H1 (cell line): ENCODE results near the gene NPIPA2. TPM values are rescaled to one million over a fixed set of nuclear protein-coding genes. Genes with fewer than 3 reads are reported as not detected.
"Not testable (repeated sequence)": the region's sequence is repeated elsewhere in the genome, so short reads cannot be mapped to it uniquely, and the experiment has no call there.

Experiments
- CTCF ChIA-PET: fragments of 300-600 bp; sonication (Branson Sonifier 250); formaldehyde crosslinking; loops from one replicate; lab custom pipeline; 2021; ENCODE audit not compliant: partially characterized antibody; lab: Charles Lee
- POLR2A ChIA-PET: fragments of 300-600 bp; sonication (Branson Sonifier 250); formaldehyde crosslinking; loops from one replicate; lab custom pipeline; 2021; ENCODE audit warnings: inconsistent platforms; ENCODE audit not compliant: partially characterized antibody; lab: Charles Lee
- DNase-seq, 2 experiments: peaks; one replicate each; pipeline versions ENCODE4 v3.0.0 to v3.0.0-alpha.2; 2010 to 2022; ENCODE audit warnings: low spot score in 2 of 2, low read depth in 1 of 2, mixed read lengths in 1 of 2
- FAIRE-seq: peaks from 2 replicates; lab custom pipeline; 2011; peaks lifted over from hg19 to GRCh38; lab: Jason Lieb, UNC
- H2AFZ ChIP-seq: 2 replicates; pipeline ENCODE4 v1.8.1; 2012; ENCODE audit warnings: low read length, inconsistent platforms
- H2AK5ac ChIP-seq: 2 replicates; pipeline ENCODE4 v1.6.1; 2013; ENCODE audit warnings: low read depth, low read length
- H2BK120ac ChIP-seq: replicated peaks from 2 replicates; pipeline ENCODE3; 2013; ENCODE audit warnings: low read depth, low read length, inconsistent platforms
- H2BK12ac ChIP-seq: 2 replicates; pipeline ENCODE4 v1.6.1; 2013; ENCODE audit warnings: low read depth, low read length
- H2BK15ac ChIP-seq: 2 replicates; pipeline ENCODE4 v1.6.1; 2013; ENCODE audit warnings: low read length
- H2BK20ac ChIP-seq: 2 replicates; pipeline ENCODE4 v1.6.1; 2013; ENCODE audit warnings: low read length
- H2BK5ac ChIP-seq: 2 replicates; pipeline ENCODE4 v1.6.1; 2013; ENCODE audit warnings: low read depth, low read length
- H3K14ac ChIP-seq: 2 replicates; pipeline ENCODE4 v1.6.1; 2013; ENCODE audit warnings: inconsistent platforms; ENCODE audit not compliant: insufficient read length
- H3K18ac ChIP-seq: 2 replicates; pipeline ENCODE4 v1.6.1; 2013; ENCODE audit warnings: low read length; ENCODE audit errors: extremely low read depth
- H3K23ac ChIP-seq: 2 replicates; pipeline ENCODE4 v1.6.1; 2013; ENCODE audit warnings: inconsistent platforms; ENCODE audit not compliant: insufficient read length
- H3K23me2 ChIP-seq: 2 replicates; pipeline ENCODE4 v1.6.1; 2013; ENCODE audit warnings: low read depth, low read length
- H3K27ac ChIP-seq: 2 replicates; pipeline ENCODE4 v1.6.1; 2011; ENCODE audit warnings: low read depth, low read length, inconsistent platforms
- H3K27me3 ChIP-seq, 4 experiments: replicated peaks in 1 of 4; 1 replicate in 1 of 4; 2 replicates in 3 of 4; pipeline versions ENCODE4 v1.6.1 to v1.8.1; 2011 to 2013; ENCODE audit warnings: low read length in 3 of 4, mild to moderate bottlenecking in 3 of 4, inconsistent platforms in 2 of 4, mixed read lengths in 2 of 4, moderate library complexity in 1 of 4; ENCODE audit not compliant: control insufficient read depth in 3 of 4, insufficient read depth in 3 of 4; ENCODE audit errors: extremely low read depth in 1 of 4
- H3K36me3 ChIP-seq, 4 experiments: 2 replicates each; pipeline versions ENCODE4 v1.6.1 to v1.8.1; 2011 to 2013; ENCODE audit warnings: mild to moderate bottlenecking in 4 of 4, low read length in 3 of 4, moderate library complexity in 2 of 4, control low read depth in 1 of 4, inconsistent platforms in 1 of 4; ENCODE audit not compliant: insufficient read depth in 4 of 4, control insufficient read depth in 2 of 4
- H3K4ac ChIP-seq: replicated peaks from 2 replicates; pipeline ENCODE3; 2013; ENCODE audit warnings: low read length, low read depth, mixed read lengths, inconsistent platforms; ENCODE audit not compliant: insufficient read length
- H3K4me1 ChIP-seq, 4 experiments: replicated peaks in 1 of 4; 1 replicate in 1 of 4; 2 replicates in 3 of 4; pipeline versions ENCODE4 v1.6.1 to v1.8.1; 2011 to 2013; ENCODE audit warnings: low read length in 3 of 4, inconsistent platforms in 2 of 4, mixed read lengths in 1 of 4; ENCODE audit not compliant: insufficient read depth in 4 of 4, control insufficient read depth in 3 of 4
- H3K4me2 ChIP-seq, 2 experiments: 2 replicates each; pipeline versions ENCODE4 v1.6.1 to v1.8.1; 2011 to 2013; ENCODE audit warnings: low read depth in 2 of 2, low read length in 2 of 2, control low read depth in 1 of 2, inconsistent platforms in 1 of 2, mild to moderate bottlenecking in 1 of 2; ENCODE audit not compliant: insufficient read depth in 1 of 2
- H3K4me3 ChIP-seq, 4 experiments: fragments of 200-600, 300-600 bp in 1 of 4; sonication (generic), shearing (Covaris generic), sonication (Bioruptor Twin) in 1 of 4; 2 replicates each; pipeline versions ENCODE4 v1.5.1 to v1.8.1; 2011 to 2016; ENCODE audit warnings: low read length in 4 of 4, low read depth in 3 of 4, control low read depth in 2 of 4, inconsistent platforms in 2 of 4, mild to moderate bottlenecking in 2 of 4, mixed read lengths in 1 of 4, moderate library complexity in 1 of 4; ENCODE audit not compliant: insufficient read depth in 2 of 4; ENCODE audit errors: extremely low read depth in 1 of 4
- H3K56ac ChIP-seq: replicated peaks from 2 replicates; pipeline ENCODE3; 2013; ENCODE audit warnings: low read depth, mild to moderate bottlenecking, mixed read lengths, low read length, inconsistent platforms; ENCODE audit not compliant: insufficient read length
- H3K79me1 ChIP-seq: 2 replicates; pipeline ENCODE4 v1.6.1; 2013; ENCODE audit warnings: low read depth, low read length, control low read depth
- H3K79me2 ChIP-seq, 2 experiments: 2 replicates each; pipeline versions ENCODE4 v1.6.1 to v1.8.1; 2012 to 2013; ENCODE audit warnings: low read length in 2 of 2, mild to moderate bottlenecking in 2 of 2, inconsistent platforms in 1 of 2; ENCODE audit not compliant: insufficient read depth in 2 of 2, control insufficient read depth in 1 of 2
- H3K9ac ChIP-seq, 4 experiments: replicated peaks in 1 of 4; 1 replicate in 1 of 4; 2 replicates in 3 of 4; pipeline versions ENCODE4 v1.6.1 to v1.8.1; 2011 to 2013; ENCODE audit warnings: low read depth in 3 of 4, low read length in 3 of 4, control low read depth in 2 of 4, mild to moderate bottlenecking in 2 of 4, moderate library complexity in 2 of 4, inconsistent platforms in 1 of 4; ENCODE audit errors: extremely low read depth in 1 of 4
- H3K9me3 ChIP-seq, 2 experiments: 2 replicates each; pipeline versions ENCODE4 v1.6.1 to v1.8.1; 2012 to 2013; ENCODE audit warnings: mild to moderate bottlenecking in 2 of 2, moderate library complexity in 2 of 2, control low read depth in 1 of 2, inconsistent platforms in 1 of 2, low read depth in 1 of 2, low read length in 1 of 2, mixed read lengths in 1 of 2; ENCODE audit not compliant: insufficient read depth in 2 of 2
- H4K20me1 ChIP-seq, 2 experiments: replicated peaks in 1 of 2; 2 replicates each; pipeline versions ENCODE3 to v1.8.1; 2011 to 2013; ENCODE audit warnings: inconsistent platforms in 2 of 2, low read length in 2 of 2, mild to moderate bottlenecking in 1 of 2; ENCODE audit not compliant: insufficient read depth in 2 of 2, control insufficient read depth in 1 of 2
- H4K5ac ChIP-seq: 2 replicates; pipeline ENCODE4 v1.6.1; 2013; ENCODE audit warnings: low read length, low read depth, mixed read lengths, inconsistent platforms; ENCODE audit not compliant: insufficient read length
- H4K8ac ChIP-seq: 2 replicates; pipeline ENCODE4 v1.8.0; 2013; ENCODE audit warnings: mild to moderate bottlenecking, moderate library complexity, low read length, inconsistent platforms; ENCODE audit not compliant: insufficient read depth; ENCODE audit errors: extremely low read depth
- H4K91ac ChIP-seq: replicated peaks from 2 replicates; pipeline ENCODE3; 2013; ENCODE audit warnings: low read length, mixed read lengths, inconsistent platforms; ENCODE audit not compliant: insufficient read length
- WGBS, 2 experiments: shearing (Covaris generic) in 1 of 2; methylation state at CpG; one replicate each; pipeline versions ENCODE4 v1.1.6 to v1.1.7; 2013 to 2015; ENCODE audit warnings: low lambda C conversion rate in 2 of 2, mixed read lengths in 2 of 2, inconsistent platforms in 1 of 2, low coverage in 1 of 2, missing lambda C conversion rate in 1 of 2; ENCODE audit not compliant: insufficient replicate concordance in 2 of 2, insufficient coverage in 1 of 2, insufficient read length in 1 of 2; ENCODE audit errors: extremely low coverage in 1 of 2, missing lambda C conversion rate in 1 of 2; 5-methylcytosine and 5-hydroxymethylcytosine counted together
- polyA plus RNA-seq, 7 experiments: library from polyadenylated mRNA; depleted of rRNA in 3 of 7; stranded (reverse) in 5 of 7; unstranded in 2 of 7; fragments of >200 nt in 5 of 7; fragments of 200-250 nt in 2 of 7; gene quantifications; 1 replicate in 5 of 7; 2 replicates in 1 of 7; 4 replicates in 1 of 7; pipeline versions ENCODE4 v1.2.1 to v1.2.3, GENCODE V29; 2011 to 2013; ENCODE audit warnings: missing spikeins in 2 of 7, mixed read lengths in 2 of 7
- total RNA-seq: library from RNA; stranded (reverse); fragmentation: NEBNext Ultra II Directional; extraction: Animal tissue kit (Norgen Biotek cat#: 25700); gene quantifications from 2 replicates; pipeline ENCODE4 v1.2.1, GENCODE V29; 2021

Gene NPIPA2
- total and polyA plus RNA-seq, 2 of the 8 experiments (the other 6 are each of a cell fraction or from before 2014, with no cell fraction given), result 8.9 to 16.8 TPM

GRCh38 chr16:14779368-14779877, 37.1 kb downstream of the NPIPA2 start:
- H3K4me1 ChIP-seq, H3K9ac ChIP-seq, H3K4me2 ChIP-seq, H3K4me3 ChIP-seq, H3K18ac ChIP-seq, DNase-seq, H2BK20ac ChIP-seq, H3K23me2 ChIP-seq, H3K9me3 ChIP-seq, H3K23ac ChIP-seq, H3K56ac ChIP-seq, H4K5ac ChIP-seq, H4K91ac ChIP-seq, H3K79me1 ChIP-seq, H2AFZ ChIP-seq, H3K27me3 ChIP-seq, H3K4ac ChIP-seq, H2BK12ac ChIP-seq, H2BK5ac ChIP-seq, H2BK15ac ChIP-seq, H3K27ac ChIP-seq, H2AK5ac ChIP-seq, FAIRE-seq, CTCF ChIA-PET, H3K14ac ChIP-seq, H3K79me2 ChIP-seq, H3K36me3 ChIP-seq, POLR2A ChIA-PET, H4K20me1 ChIP-seq, H2BK120ac ChIP-seq, H4K8ac ChIP-seq: not testable (repeated sequence)
- 100% methylated on average over 7 of the region's 11 CpGs; no CpG with 5 or more reads in 1 of the 2 experiments for WGBS, 2 experiments

- H2AFZ ChIP-seq, H2BK15ac ChIP-seq, H3K4ac ChIP-seq, H3K79me1 ChIP-seq, H3K4me3 ChIP-seq, H3K4me2 ChIP-seq, H2BK5ac ChIP-seq, H3K27ac ChIP-seq, H3K23me2 ChIP-seq, H3K18ac ChIP-seq, FAIRE-seq, H3K14ac ChIP-seq, H3K79me2 ChIP-seq, H3K36me3 ChIP-seq, CTCF ChIA-PET, H2AK5ac ChIP-seq, POLR2A ChIA-PET, H2BK20ac ChIP-seq, H4K20me1 ChIP-seq, H4K8ac ChIP-seq, H2BK12ac ChIP-seq, H3K4me1 ChIP-seq, DNase-seq, H2BK120ac ChIP-seq, H3K56ac ChIP-seq, H4K91ac ChIP-seq, H4K5ac ChIP-seq, H3K9me3 ChIP-seq, H3K23ac ChIP-seq, H3K27me3 ChIP-seq, H3K9ac ChIP-seq: not testable (repeated sequence)
- WGBS, 2 experiments, result no CpG with 5 or more reads among the region's 1 CpG
Measured at GRCh38 chr16:14786180-14786579, 43.8 kb downstream of the NPIPA2 start.
